GM21381 (cell line): Measurements from ENCODE around the gene ASB1.

ENCODE experiments used
- ATAC-seq: cut with Tn5 transposase; IDR thresholded peaks from one replicate; pipeline ENCODE4 v1.9.1; 2021; ENCODE audit warnings: mild to moderate bottlenecking, moderate library complexity; ENCODE audit not compliant: unreplicated experiment

Gene ASB1

GRCh38 chr2:238489896-238490295 is 63.2 kb downstream of the ASB1 start:
- no peak for ATAC-seq

- no peak for ATAC-seq
Measured at GRCh38 chr2:238492840-238493239, 66.1 kb downstream of the ASB1 start.

- no peak for ATAC-seq
Measured at GRCh38 chr2:238493411-238493810, 66.7 kb downstream of the ASB1 start.

GRCh38 chr2:238493880-238494572 is 67.3 kb downstream of the ASB1 start:
- no peak for ATAC-seq

GRCh38 chr2:238494573-238494961 is 67.8 kb downstream of the ASB1 start:
- ATAC-seq, result no peak

GRCh38 chr2:238495422-238495821 is 68.7 kb downstream of the ASB1 start:
- ATAC-seq, result no peak

- ATAC-seq, result no peak
Measured at GRCh38 chr2:238496756-238497609, 70.3 kb downstream of the ASB1 start.

GRCh38 chr2:238497610-238498005 is 70.9 kb downstream of the ASB1 start:
- no peak for ATAC-seq

GRCh38 chr2:238498188-238498587 is 71.5 kb downstream of the ASB1 start:
- ATAC-seq, result no peak

- no peak for ATAC-seq
Measured at GRCh38 chr2:238498691-238499295, 72.1 kb downstream of the ASB1 start.

- no peak for ATAC-seq
Measured at GRCh38 chr2:238499731-238500580, 73.2 kb downstream of the ASB1 start.

- ATAC-seq, result no peak
Measured at GRCh38 chr2:238501311-238501710, 74.6 kb downstream of the ASB1 start.
